Endometrium (tissue), 2 donors: ENCODE data around the gene TACR2.

Experiments used
- FAIRE-seq: peaks from 2 replicates; lab custom pipeline; 2012; peaks lifted over from hg19 to GRCh38; lab: Jason Lieb, UNC
- donor health status: control.
- donor health status: control.

The TACR2 gene

GRCh38 chr10:69402386-69402785 lies 14.3 kb downstream of the TACR2 start:
- no peak for FAIRE-seq

GRCh38 chr10:69401416-69401815 lies 15.3 kb downstream of the TACR2 start:
- no peak for FAIRE-seq

GRCh38 chr10:69400936-69401335 lies 15.8 kb downstream of the TACR2 start:
- no peak for FAIRE-seq

GRCh38 chr10:69398466-69398865 lies 18.3 kb downstream of the TACR2 start:
- no peak for FAIRE-seq

GRCh38 chr10:69397972-69398371 lies 18.7 kb downstream of the TACR2 start:
- FAIRE-seq, result no peak

GRCh38 chr10:69394020-69394419 lies 22.7 kb downstream of the TACR2 start:
- FAIRE-seq, result no peak

- no peak for FAIRE-seq
Measured at GRCh38 chr10:69392481-69393000, 24.2 kb downstream of the TACR2 start.

GRCh38 chr10:69391158-69391557 lies 25.6 kb downstream of the TACR2 start:
- no peak for FAIRE-seq

GRCh38 chr10:69389827-69390490 lies 26.8 kb downstream of the TACR2 start:
- no peak for FAIRE-seq

GRCh38 chr10:69388488-69388887 lies 28.2 kb downstream of the TACR2 start:
- FAIRE-seq, result no peak

GRCh38 chr10:69387500-69387899 lies 29.2 kb downstream of the TACR2 start:
- FAIRE-seq, result no peak

- no peak for FAIRE-seq
Measured at GRCh38 chr10:69385454-69386350, 31.0 kb downstream of the TACR2 start.

GRCh38 chr10:69384320-69384719 lies 32.4 kb downstream of the TACR2 start:
- FAIRE-seq, result no peak

- FAIRE-seq, result no peak
Measured at GRCh38 chr10:69383558-69383957, 33.2 kb downstream of the TACR2 start.

- no peak for FAIRE-seq
Measured at GRCh38 chr10:69382382-69383117, 34.2 kb downstream of the TACR2 start.

- FAIRE-seq, result no peak
Measured at GRCh38 chr10:69379800-69380199, 36.9 kb downstream of the TACR2 start.

GRCh38 chr10:69377933-69378332 lies 38.8 kb downstream of the TACR2 start:
- FAIRE-seq, result no peak

GRCh38 chr10:69377191-69377590 lies 39.5 kb downstream of the TACR2 start:
- no peak for FAIRE-seq

- FAIRE-seq, result no peak
Measured at GRCh38 chr10:69376662-69377061, 40.1 kb downstream of the TACR2 start.

GRCh38 chr10:69375307-69376151 lies 41.2 kb downstream of the TACR2 start:
- FAIRE-seq, result no peak

GRCh38 chr10:69374931-69375306 lies 41.8 kb downstream of the TACR2 start:
- FAIRE-seq, result no peak

- no peak for FAIRE-seq
Measured at GRCh38 chr10:69374242-69374641, 42.5 kb downstream of the TACR2 start.
